NT2/D1 (cell line): Measurements from ENCODE around the gene SLC7A6OS.

Experiments
- DNase-seq: peaks from one replicate; pipeline ENCODE4 v3.0.0-alpha.2; 2011; ENCODE audit warnings: low read depth, low spot score
- H3K27me3 ChIP-seq: 2 replicates; pipeline ENCODE4 v1.6.0; 2011; ENCODE audit warnings: mild to moderate bottlenecking; ENCODE audit not compliant: insufficient read length, insufficient read depth
- H3K36me3 ChIP-seq: 2 replicates; pipeline ENCODE4 v1.6.1; 2011; ENCODE audit warnings: mild to moderate bottlenecking, low read length, mixed read lengths; ENCODE audit not compliant: insufficient read depth, insufficient read length
- H3K4me1 ChIP-seq: 2 replicates; pipeline ENCODE4 v1.5.1; 2011; ENCODE audit not compliant: insufficient read depth, insufficient read length
- H3K4me3 ChIP-seq: 2 replicates; pipeline ENCODE4 v1.5.1; 2011; ENCODE audit warnings: low read depth; ENCODE audit not compliant: insufficient read length
- H3K9ac ChIP-seq: 2 replicates; pipeline ENCODE4 v1.6.0; 2011; ENCODE audit warnings: low read depth; ENCODE audit not compliant: insufficient read length
- H3K9me3 ChIP-seq: 2 replicates; pipeline ENCODE4 v1.5.1; 2011; ENCODE audit warnings: mild to moderate bottlenecking, low read length; ENCODE audit not compliant: insufficient read depth
- SUZ12 ChIP-seq: IDR thresholded peaks from 2 replicates; pipeline ENCODE4 v1.6.1; 2011; ENCODE audit not compliant: insufficient read length, insufficient read depth; ENCODE audit errors: extremely low read depth
- YY1 ChIP-seq: IDR thresholded peaks from 2 replicates; pipeline ENCODE4 v1.6.1; 2011; ENCODE audit not compliant: insufficient read length, insufficient read depth
- ZNF274 ChIP-seq: IDR thresholded peaks from 2 replicates; pipeline ENCODE4 v1.6.1; 2011; ENCODE audit warnings: mild to moderate bottlenecking, low read depth, low read length

Gene SLC7A6OS

GRCh38 chr16:68300734-68301459 is 9.8 kb downstream of the SLC7A6OS start:
- no peak for TF ChIP-seq YY1
- no peak for TF ChIP-seq ZNF274
- no peak for TF ChIP-seq SUZ12
- DNase-seq = no peak
- H3K36me3 ChIP-seq = peaks cover 95% of the 10 kb centered on the region
- H3K9me3 ChIP-seq = no peaks in the 10 kb centered on the region
- H3K4me3 ChIP-seq = no peak overlapping the region
- H3K27me3 ChIP-seq = no peaks in the 10 kb centered on the region
- H3K4me1 ChIP-seq = peaks cover 3% of the 10 kb centered on the region
- peak overlapping the region; percentile 32 for H3K9ac ChIP-seq

GRCh38 chr16:68299571-68300453 is 10.9 kb downstream of the SLC7A6OS start:
- Histone ChIP-seq H3K4me1 (peaks cover 3% of the 10 kb centered on the region), H3K36me3 (peaks cover 95% of the 10 kb centered on the region), H3K4me3 (no peak overlapping the region), H3K9ac (no peak overlapping the region), H3K9me3 (no peaks in the 10 kb centered on the region), H3K27me3 (no peaks in the 10 kb centered on the region)
- TF ChIP-seq ZNF274 (no peak), SUZ12 (no peak), YY1 (no peak)
- no peak for DNase-seq

GRCh38 chr16:68298907-68299561 is 11.7 kb downstream of the SLC7A6OS start:
- no peak overlapping the region for H3K9ac ChIP-seq
- H3K4me3 ChIP-seq = no peak overlapping the region
- TF ChIP-seq ZNF274 (no peak), SUZ12 (no peak), YY1 (no peak)
- no peak for DNase-seq
- H3K27me3 ChIP-seq = no peaks in the 10 kb centered on the region
- peaks cover 3% of the 10 kb centered on the region for H3K4me1 ChIP-seq
- H3K9me3 ChIP-seq = no peaks in the 10 kb centered on the region
- peaks cover 96% of the 10 kb centered on the region for H3K36me3 ChIP-seq

GRCh38 chr16:68298312-68298711 is 12.4 kb downstream of the SLC7A6OS start:
- Histone ChIP-seq H3K27me3 (no peaks in the 10 kb centered on the region), H3K9ac (no peak overlapping the region), H3K4me1 (peaks cover 3% of the 10 kb centered on the region), H3K9me3 (no peaks in the 10 kb centered on the region), H3K36me3 (peaks cover 95% of the 10 kb centered on the region), H3K4me3 (no peak overlapping the region)
- TF ChIP-seq ZNF274 (no peak), SUZ12 (no peak), YY1 (no peak)
- DNase-seq = no peak

- no peaks in the 10 kb centered on the region for H3K9me3 ChIP-seq
- H3K9ac ChIP-seq = no peak overlapping the region
- no peak overlapping the region for H3K4me3 ChIP-seq
- DNase-seq = no peak
- H3K36me3 ChIP-seq = peaks cover 94% of the 10 kb centered on the region
- no peaks in the 10 kb centered on the region for H3K27me3 ChIP-seq
- H3K4me1 ChIP-seq = peaks cover 3% of the 10 kb centered on the region
- TF ChIP-seq SUZ12 (no peak), YY1 (no peak), ZNF274 (no peak)
These were observed 12.8 kb downstream of the SLC7A6OS start for GRCh38 chr16:68297908-68298307.

GRCh38 chr16:68296693-68297092 is 14.1 kb downstream of the SLC7A6OS start:
- TF ChIP-seq SUZ12 (no peak), ZNF274 (no peak), YY1 (no peak)
- Histone ChIP-seq H3K9me3 (no peaks in the 10 kb centered on the region), H3K36me3 (peaks cover 94% of the 10 kb centered on the region), H3K27me3 (no peaks in the 10 kb centered on the region), H3K9ac (no peak overlapping the region), H3K4me3 (no peak overlapping the region), H3K4me1 (peaks cover 3% of the 10 kb centered on the region)
- no peak for DNase-seq

GRCh38 chr16:68296291-68296690 is 14.5 kb downstream of the SLC7A6OS start:
- Histone ChIP-seq H3K4me1 (peaks cover 3% of the 10 kb centered on the region), H3K9ac (no peak overlapping the region), H3K36me3 (peaks cover 95% of the 10 kb centered on the region), H3K9me3 (no peaks in the 10 kb centered on the region), H3K27me3 (no peaks in the 10 kb centered on the region), H3K4me3 (no peak overlapping the region)
- no peak for TF ChIP-seq YY1
- TF ChIP-seq SUZ12 = no peak
- no peak for TF ChIP-seq ZNF274
- no peak for DNase-seq
